HG02885 (cell line): ENCODE data around the gene MORN1.
A peak's percentile ranks its signal among the peaks of the same experiment; 100 is the strongest.

Experiments used
- ATAC-seq: cut with Tn5 transposase; IDR thresholded peaks from one replicate; pipeline ENCODE4 v1.9.1; 2021; ENCODE audit warnings: mild to moderate bottlenecking; ENCODE audit not compliant: unreplicated experiment, poor library complexity

Gene MORN1

GRCh38 chr1:2312515-2313301, 78.6 kb downstream of the MORN1 start:
- no peak for ATAC-seq

GRCh38 chr1:2312160-2312514, 79.2 kb downstream of the MORN1 start:
- no peak for ATAC-seq

GRCh38 chr1:2311184-2312032, 79.9 kb downstream of the MORN1 start:
- no peak for ATAC-seq

- ATAC-seq: no peak
Measured at GRCh38 chr1:2310332-2311183, 80.8 kb downstream of the MORN1 start.

GRCh38 chr1:2308844-2309243, 82.5 kb downstream of the MORN1 start:
- ATAC-seq: no peak

- no peak for ATAC-seq
Measured at GRCh38 chr1:2307972-2308371, 83.4 kb downstream of the MORN1 start.

GRCh38 chr1:2307064-2307605, 84.2 kb downstream of the MORN1 start:
- no peak for ATAC-seq

- ATAC-seq: no peak
Measured at GRCh38 chr1:2306151-2306978, 85.0 kb downstream of the MORN1 start.

- ATAC-seq: no peak
Measured at GRCh38 chr1:2304921-2305681, 86.3 kb downstream of the MORN1 start.

GRCh38 chr1:2304282-2304681, 87.1 kb downstream of the MORN1 start:
- no peak for ATAC-seq

GRCh38 chr1:2303781-2304180, 87.6 kb downstream of the MORN1 start:
- ATAC-seq: no peak

- ATAC-seq: no peak
Measured at GRCh38 chr1:2303016-2303775, 88.2 kb downstream of the MORN1 start.

GRCh38 chr1:2302292-2302925, 88.9 kb downstream of the MORN1 start:
- no peak for ATAC-seq

- ATAC-seq: no peak
Measured at GRCh38 chr1:2301607-2302291, 89.6 kb downstream of the MORN1 start.

- peak; percentile 49 for ATAC-seq
Measured at GRCh38 chr1:2300851-2301606, 90.3 kb downstream of the MORN1 start.

GRCh38 chr1:2300004-2300771, 91.2 kb downstream of the MORN1 start:
- peak; percentile 77 for ATAC-seq
